HPDE6-E6E7 (cell line): ENCODE measurements around the gene UBE2D3.

Source experiments
- DNase-seq: peaks from one replicate; pipeline ENCODE4 v3.0.0; 2011; ENCODE audit warnings: missing footprints; ENCODE audit errors: extremely low spot score

UBE2D3 gene

GRCh38 chr4:102791318-102791835, 36.0 kb downstream of the UBE2D3 start:
- DNase-seq: no peak

- DNase-seq: no peak
Observed at GRCh38 chr4:102789317-102789717, 38.0 kb downstream of the UBE2D3 start.

- no peak for DNase-seq
Observed at GRCh38 chr4:102787944-102788343, 39.4 kb downstream of the UBE2D3 start.

GRCh38 chr4:102787096-102787881, 40.1 kb downstream of the UBE2D3 start:
- no peak for DNase-seq

GRCh38 chr4:102786279-102786678, 41.1 kb downstream of the UBE2D3 start:
- no peak for DNase-seq

GRCh38 chr4:102783006-102783405, 44.3 kb downstream of the UBE2D3 start:
- DNase-seq: no peak

- DNase-seq: no peak
Observed at GRCh38 chr4:102781570-102781969, 45.8 kb downstream of the UBE2D3 start.

- DNase-seq: peak; percentile 91
Observed at GRCh38 chr4:102780476-102781144, 46.7 kb downstream of the UBE2D3 start.

- DNase-seq: no peak
Observed at GRCh38 chr4:102779204-102779603, 48.1 kb downstream of the UBE2D3 start.

GRCh38 chr4:102778720-102779119, 48.6 kb downstream of the UBE2D3 start:
- DNase-seq: no peak

GRCh38 chr4:102775805-102776204, 51.5 kb downstream of the UBE2D3 start:
- DNase-seq: no peak

GRCh38 chr4:102774254-102774653, 53.1 kb downstream of the UBE2D3 start:
- no peak for DNase-seq

- DNase-seq: no peak
Observed at GRCh38 chr4:102772738-102773340, 54.5 kb downstream of the UBE2D3 start.

- no peak for DNase-seq
Observed at GRCh38 chr4:102764901-102765300, 62.5 kb downstream of the UBE2D3 start.

GRCh38 chr4:102761906-102762305, 65.4 kb downstream of the UBE2D3 start:
- no peak for DNase-seq

- DNase-seq: no peak
Observed at GRCh38 chr4:102761296-102761701, 66.1 kb downstream of the UBE2D3 start.

- peak; percentile 91 for DNase-seq
Observed at GRCh38 chr4:102760645-102761295, 66.6 kb downstream of the UBE2D3 start, which contains the start of gene MANBA. Gene MANBA (minus strand): TSS chr4:102760968. CDS start chr4:102760894, 74 bp downstream.

GRCh38 chr4:102759831-102760644, 67.3 kb downstream of the UBE2D3 start:
- no peak for DNase-seq

GRCh38 chr4:102758241-102759160, 68.8 kb downstream of the UBE2D3 start:
- DNase-seq: no peak

- DNase-seq: no peak
Observed at GRCh38 chr4:102757681-102758080, 69.7 kb downstream of the UBE2D3 start.
